ENCODE data around the gene GDPD4. TPM values are rescaled to one million over a fixed set of nuclear protein-coding genes. Genes with fewer than 3 reads are reported as not detected.

The GDPD4 gene
- total and polyA plus RNA-seq, 2 of the 4 experiments (the other 2 are of a cell fraction): not detected

DNA sequence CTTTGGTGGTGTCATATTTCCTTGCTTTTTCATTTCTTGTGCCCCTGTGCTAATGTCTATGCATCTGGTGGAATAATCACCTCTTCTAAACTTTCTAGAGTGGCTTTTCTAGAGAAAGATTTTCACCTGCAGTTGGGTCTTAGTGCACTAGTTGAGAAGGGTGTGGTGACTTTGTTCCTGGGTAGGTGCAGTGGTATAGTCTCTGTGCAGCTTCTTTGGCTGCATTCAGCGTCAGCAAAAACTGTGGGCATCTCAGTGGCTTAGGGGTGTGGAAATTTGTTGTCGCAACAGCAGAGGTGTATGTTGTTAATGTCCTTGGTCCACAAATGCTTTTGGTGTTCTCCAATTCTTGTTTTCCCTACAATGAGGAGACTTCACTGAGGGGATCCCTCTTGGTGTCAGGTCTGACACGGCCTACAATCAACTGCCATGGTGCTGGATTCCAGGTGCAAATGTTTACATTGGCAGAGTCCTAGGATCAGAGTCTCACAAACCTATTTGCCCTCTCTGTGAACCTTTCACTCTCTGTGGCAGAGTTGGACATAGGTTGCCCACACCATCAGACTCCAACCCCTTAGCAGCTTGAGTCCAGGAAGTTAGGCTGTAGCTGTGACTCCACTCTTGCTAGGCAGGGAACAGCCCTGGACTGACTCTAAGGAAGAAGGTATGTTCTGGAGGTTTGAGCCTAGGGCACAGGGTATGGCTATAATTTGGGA, 48.8 kb downstream of the GDPD4 start:
- in situ Hi-C loops (cut with MboI; ENCODE audit: low sequenced_read_pairs) (no loop called here), intact Hi-C loops (cut with micrococcal nuclease) (no loop called here), dilution Hi-C loops (cut with HindIII; ENCODE audit: low sequenced_read_pairs, unreplicated experiment) (no loop called here)
- Histone ChIP-seq H4K91ac (ENCODE audit: insufficient read depth, low read depth, low read length) (no peak overlapping the region), H3K9me1 (ENCODE audit: insufficient read depth, low read length) (no peaks in the 10 kb centered on the region), H3K56ac (ENCODE audit: extremely low read depth, insufficient read depth, low read length) (no peak overlapping the region), H3K4me3 (ENCODE audit: insufficient read depth, low read depth, low read length) (no peak overlapping the region), H3K23ac (ENCODE audit: low read depth, low read length) (no peak overlapping the region), H2BK120ac (ENCODE audit: low read depth, low read length) (no peak overlapping the region), H2AK5ac (ENCODE audit: low read depth, low read length) (0 out of 2 replicates have a peak overlapping the region, but pooled peaks have one; percentile 26), H3K18ac (ENCODE audit: low read depth, low read length) (no peak overlapping the region), H4K20me1 (ENCODE audit: insufficient read depth, low read length) (no peaks in the 10 kb centered on the region), H2BK5ac (ENCODE audit: low read depth, low read length, poor library complexity, severe bottlenecking) (no peak overlapping the region), H3K4ac (ENCODE audit: low read depth, low read length) (no peak overlapping the region), H3K9ac (ENCODE audit: low read depth, low read length) (no peak overlapping the region), H2BK20ac (ENCODE audit: low read depth, low read length) (no peak overlapping the region), H3K4me1 (ENCODE audit: control insufficient read depth, insufficient read depth, low read length) (peaks cover 3% of the 10 kb centered on the region; the same call in 1 of the 2 replicates), H4K5ac (ENCODE audit: low read depth, low read length) (no peak overlapping the region), H4K8ac (ENCODE audit: low read depth in 2 of 2, low read length in 2 of 2) (no peak overlapping the region), H3K4me2 (ENCODE audit: low read depth, low read length) (no peak overlapping the region), H2AK9ac (replicated peaks; ENCODE audit: low read depth, low read length, poor library complexity) (no peak overlapping the region), H3K9me3 (ENCODE audit: control insufficient read depth, insufficient read depth, low read length) (no peaks in the 10 kb centered on the region; the same call in 1 of the 2 replicates), H3K36me3 (ENCODE audit: control insufficient read depth, insufficient read depth, low read length) (no peaks in the 10 kb centered on the region), H2AFZ (replicated peaks; ENCODE audit: low read length, poor library complexity) (no peak overlapping the region), H3K14ac (replicated peaks; ENCODE audit: low read depth, low read length) (no peak overlapping the region), H2BK15ac (ENCODE audit: low read depth, low read length) (no peak overlapping the region), H3K79me1 (ENCODE audit: low read depth in 1 of 2, low read length in 2 of 2) (no peaks in the 10 kb centered on the region), H3K27me3 (ENCODE audit: control insufficient read depth, insufficient read depth, low read length) (no peaks in the 10 kb centered on the region), H3K27ac (ENCODE audit: insufficient read depth, low read length) (no peak overlapping the region)
- ATAC-seq (ENCODE audit: low read depth) (no peak), DNase-seq (no peak)
- POLR2A ChIA-PET (ENCODE audit: unreplicated experiment): no interaction called here
- no CpG with 5 or more reads among the region's 3 CpGs for WGBS, 2 experiments (ENCODE audit: extremely low coverage in 2 of 2, insufficient read length in 1 of 2)
- TF ChIP-seq MAFK (IDR thresholded peaks at IDR 0.05; ENCODE audit: low read depth, low read length) (no peak), RFX5 (IDR thresholded peaks at IDR 0.05; ENCODE audit: low read depth, low read length) (no peak), BHLHE40 (IDR thresholded peaks at IDR 0.05; ENCODE audit: low read depth, low read length) (no peak), SMC3 (IDR thresholded peaks at IDR 0.05; ENCODE audit: low read depth, low read length) (no peak), CHD1 (IDR thresholded peaks at IDR 0.05; ENCODE audit: low read depth, low read length) (no peak), MAZ (IDR thresholded peaks at IDR 0.05; ENCODE audit: borderline replicate concordance, low read depth, low read length) (no peak), CEBPB (IDR thresholded peaks at IDR 0.05; ENCODE audit: low read depth, low read length) (no peak)
- TF ChIP-seq, protein P1, sequence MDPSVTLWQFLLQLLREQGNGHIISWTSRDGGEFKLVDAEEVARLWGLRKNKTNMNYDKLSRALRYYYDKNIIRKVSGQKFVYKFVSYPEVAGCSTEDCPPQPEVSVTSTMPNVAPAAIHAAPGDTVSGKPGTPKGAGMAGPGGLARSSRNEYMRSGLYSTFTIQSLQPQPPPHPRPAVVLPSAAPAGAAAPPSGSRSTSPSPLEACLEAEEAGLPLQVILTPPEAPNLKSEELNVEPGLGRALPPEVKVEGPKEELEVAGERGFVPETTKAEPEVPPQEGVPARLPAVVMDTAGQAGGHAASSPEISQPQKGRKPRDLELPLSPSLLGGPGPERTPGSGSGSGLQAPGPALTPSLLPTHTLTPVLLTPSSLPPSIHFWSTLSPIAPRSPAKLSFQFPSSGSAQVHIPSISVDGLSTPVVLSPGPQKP (IDR thresholded peaks at IDR 0.05; ENCODE audit: borderline replicate concordance, low read depth, low read length): no peak
- no TSS peak for BruUV-seq (replicated peaks)
- CTCF ChIA-PET: no interaction called here
